BJ (cell line): Measurements from ENCODE around the gene CFAP70. TPM values are rescaled to one million over a fixed set of nuclear protein-coding genes. Genes with fewer than 3 reads are reported as not detected.

Source experiments
- CTCF ChIA-PET: fragments of 350-600 bp; formaldehyde crosslinking; extraction: SDS; loops from one replicate; lab custom pipeline; 2021; ENCODE audit warnings: antibody characterized with exemption, inconsistent platforms; lab: Yijun Ruan, JAX
- POLR2A ChIA-PET: fragments of 300-600 bp; sonication (Branson Sonifier 250); formaldehyde crosslinking; extraction: SDS; loops from one replicate; lab custom pipeline; 2021; ENCODE audit warnings: antibody characterized with exemption; lab: Charles Lee
- DNase-seq: peaks from one replicate; pipeline ENCODE4 v3.0.0-alpha.2; 2011; ENCODE audit warnings: low read depth
- H3K27me3 ChIP-seq: 2 replicates; pipeline ENCODE4 v1.6.0; 2011; ENCODE audit warnings: low read length; ENCODE audit not compliant: control insufficient read depth, insufficient read depth
- H3K36me3 ChIP-seq: 2 replicates; pipeline ENCODE4 v1.5.1; 2011; ENCODE audit warnings: low read length; ENCODE audit not compliant: control insufficient read depth, insufficient read depth
- H3K4me3 ChIP-seq: 2 replicates; pipeline ENCODE4 v1.5.1; 2011; ENCODE audit warnings: low read depth, mild to moderate bottlenecking, control low read depth, low read length
- polyA plus RNA-seq: library from polyadenylated mRNA; depleted of rRNA; stranded (reverse); fragments of >200 nt; gene quantifications from 2 replicates; pipeline ENCODE4 v1.2.3, GENCODE V29; 2011
- TF ChIP-seq, protein P1 (sequence below): IDR thresholded peaks from 2 replicates; pipeline ENCODE4 v1.5.1; 2011; ENCODE audit warnings: low read depth, mild to moderate bottlenecking, control low read depth, inconsistent platforms, low read length, moderate library complexity; ENCODE audit not compliant: insufficient read depth

The CFAP70 gene
- polyA plus RNA-seq, 1 experiment = 0.37 TPM

DNA sequence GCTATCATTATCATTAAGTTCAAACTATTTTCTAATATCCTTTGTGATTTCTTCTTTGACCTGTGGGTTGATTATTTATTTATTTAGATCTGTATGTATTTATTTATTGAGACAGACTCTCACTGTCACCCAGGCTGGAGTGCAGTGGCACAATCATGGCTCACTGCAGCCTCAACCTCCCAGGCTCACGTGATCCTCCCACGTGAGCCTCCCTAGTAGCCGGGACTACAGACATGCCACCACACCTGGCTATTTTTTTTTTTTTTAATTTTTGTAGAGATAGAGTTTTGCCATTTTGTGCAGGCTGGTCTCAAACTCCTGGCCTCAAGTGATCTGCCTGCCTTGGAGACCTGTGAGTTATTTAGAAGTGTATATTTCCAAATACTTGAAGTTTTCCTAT, 77.6 kb downstream of the CFAP70 start:
- H3K36me3 ChIP-seq = no peaks in the 10 kb centered on the region
- CTCF ChIA-PET = no interaction called here
- no peak overlapping the region for H3K4me3 ChIP-seq
- TF ChIP-seq, protein P1, sequence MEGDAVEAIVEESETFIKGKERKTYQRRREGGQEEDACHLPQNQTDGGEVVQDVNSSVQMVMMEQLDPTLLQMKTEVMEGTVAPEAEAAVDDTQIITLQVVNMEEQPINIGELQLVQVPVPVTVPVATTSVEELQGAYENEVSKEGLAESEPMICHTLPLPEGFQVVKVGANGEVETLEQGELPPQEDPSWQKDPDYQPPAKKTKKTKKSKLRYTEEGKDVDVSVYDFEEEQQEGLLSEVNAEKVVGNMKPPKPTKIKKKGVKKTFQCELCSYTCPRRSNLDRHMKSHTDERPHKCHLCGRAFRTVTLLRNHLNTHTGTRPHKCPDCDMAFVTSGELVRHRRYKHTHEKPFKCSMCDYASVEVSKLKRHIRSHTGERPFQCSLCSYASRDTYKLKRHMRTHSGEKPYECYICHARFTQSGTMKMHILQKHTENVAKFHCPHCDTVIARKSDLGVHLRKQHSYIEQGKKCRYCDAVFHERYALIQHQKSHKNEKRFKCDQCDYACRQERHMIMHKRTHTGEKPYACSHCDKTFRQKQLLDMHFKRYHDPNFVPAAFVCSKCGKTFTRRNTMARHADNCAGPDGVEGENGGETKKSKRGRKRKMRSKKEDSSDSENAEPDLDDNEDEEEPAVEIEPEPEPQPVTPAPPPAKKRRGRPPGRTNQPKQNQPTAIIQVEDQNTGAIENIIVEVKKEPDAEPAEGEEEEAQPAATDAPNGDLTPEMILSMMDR = no peak
- no peak for DNase-seq
- H3K27me3 ChIP-seq = peaks cover 3% of the 10 kb centered on the region; the same call in 1 of the 2 replicates
- POLR2A ChIA-PET = interaction anchor here (0.6 kb wide), 1 partner anchor 16 kb away, joined by 3 read pairs; no protein-coding TSS in a partner anchor

DNA sequence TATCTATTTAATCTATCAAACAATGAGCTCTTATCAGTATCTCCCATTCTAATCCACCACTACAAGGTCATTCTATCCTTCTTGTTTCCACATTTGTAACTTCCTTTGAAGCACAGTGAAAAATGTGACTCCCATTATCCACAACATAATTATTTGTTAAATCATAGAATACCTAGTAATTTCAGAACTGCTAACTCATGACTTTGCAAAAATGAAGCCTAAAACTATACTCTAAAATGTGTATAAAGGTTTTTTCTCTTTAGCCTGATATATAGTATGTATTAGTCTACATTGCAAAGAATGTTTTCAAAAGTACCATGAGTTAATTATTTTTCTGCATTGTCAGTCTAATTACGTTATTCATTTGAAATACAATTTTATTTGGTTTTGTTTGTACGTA, 94.2 kb downstream of the CFAP70 start:
- TF ChIP-seq, protein P1 = no peak
- H3K4me3 ChIP-seq = no peak overlapping the region
- ChIA-PET POLR2A (interaction anchor here (0.5 kb wide), 1 partner anchor 326 kb away, joined by 3 read pairs; no protein-coding TSS in a partner anchor), CTCF (interaction anchor here (1.0 to 2.8 kb wide), 12 partner anchors 8 to 379 kb away, joined by 3 to 13 read pairs (median 5); partner anchors contain the start of genes CFAP70 and DNAJC9)
- peaks cover 4% of the 10 kb centered on the region for H3K27me3 ChIP-seq
- H3K36me3 ChIP-seq = no peaks in the 10 kb centered on the region
- DNase-seq = no peak

DNA sequence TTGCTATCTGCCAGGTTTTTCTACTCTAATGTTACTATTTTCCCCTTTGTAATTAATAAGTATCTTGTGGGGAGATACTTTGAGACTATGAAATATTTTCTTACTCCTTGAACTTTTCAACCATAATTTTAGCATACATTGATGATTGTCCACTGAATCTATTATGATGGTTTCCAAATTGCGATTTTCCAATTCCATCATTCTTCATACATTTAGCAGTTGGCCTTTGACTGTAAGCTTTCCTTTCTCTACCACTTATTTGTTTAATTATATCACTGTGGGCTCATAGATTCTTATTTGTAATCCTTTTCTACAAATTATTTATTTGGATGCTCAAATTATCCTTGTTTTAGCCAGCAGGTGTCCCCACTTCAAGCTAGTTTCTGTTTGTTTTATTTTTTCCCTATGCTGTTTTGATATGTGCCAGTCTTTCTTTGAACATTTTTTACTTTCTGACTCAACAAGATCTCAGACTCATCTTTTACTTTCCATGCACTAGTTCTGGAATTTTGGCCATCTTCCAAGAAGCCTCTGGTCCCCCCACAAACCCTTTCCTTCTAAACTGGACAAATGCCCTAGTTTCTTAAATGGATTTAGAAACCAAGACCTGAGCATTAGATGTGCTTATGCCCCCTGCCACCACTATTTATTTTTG, 94.8 kb downstream of the CFAP70 start:
- DNase-seq = no peak
- no peaks in the 10 kb centered on the region for H3K36me3 ChIP-seq
- POLR2A ChIA-PET = interaction anchor here (0.5 kb wide), 1 partner anchor 327 kb away, joined by 3 read pairs; no protein-coding TSS in a partner anchor
- H3K27me3 ChIP-seq = peaks cover 3% of the 10 kb centered on the region
- CTCF ChIA-PET = interaction anchor here (0.6 to 2.8 kb wide), 14 partner anchors 9 to 884 kb away, joined by 3 to 13 read pairs (median 5); partner anchors contain the start of genes CFAP70 and DNAJC9
- TF ChIP-seq, protein P1 = peak; percentile 56
- no peak overlapping the region for H3K4me3 ChIP-seq

- Histone ChIP-seq H3K36me3 (no peaks in the 10 kb centered on the region), H3K27me3 (peaks cover 3% of the 10 kb centered on the region), H3K4me3 (no peak overlapping the region)
- TF ChIP-seq, protein P1 = no peak
- ChIA-PET POLR2A (no interaction called here), CTCF (interaction anchor here (0.6 to 2.8 kb wide), 11 partner anchors 9 to 885 kb away, joined by 3 to 13 read pairs (median 5); partner anchors contain the start of gene DNAJC9)
- no peak for DNase-seq
Observed at GRCh38 chr10:73262880-73263555, 95.6 kb downstream of the CFAP70 start.

- Histone ChIP-seq H3K4me3 (no peak overlapping the region), H3K27me3 (peaks cover 1% of the 10 kb centered on the region), H3K36me3 (no peaks in the 10 kb centered on the region)
- DNase-seq = no peak
- TF ChIP-seq, protein P1 = no peak
- ChIA-PET POLR2A (no interaction called here), CTCF (no interaction called here)
Observed at GRCh38 chr10:73262105-73262730, 96.4 kb downstream of the CFAP70 start.
